ENCODE measurements around the gene FRAT1.

The FRAT1 gene, protein sequence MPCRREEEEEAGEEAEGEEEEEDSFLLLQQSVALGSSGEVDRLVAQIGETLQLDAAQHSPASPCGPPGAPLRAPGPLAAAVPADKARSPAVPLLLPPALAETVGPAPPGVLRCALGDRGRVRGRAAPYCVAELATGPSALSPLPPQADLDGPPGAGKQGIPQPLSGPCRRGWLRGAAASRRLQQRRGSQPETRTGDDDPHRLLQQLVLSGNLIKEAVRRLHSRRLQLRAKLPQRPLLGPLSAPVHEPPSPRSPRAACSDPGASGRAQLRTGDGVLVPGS

DNA sequence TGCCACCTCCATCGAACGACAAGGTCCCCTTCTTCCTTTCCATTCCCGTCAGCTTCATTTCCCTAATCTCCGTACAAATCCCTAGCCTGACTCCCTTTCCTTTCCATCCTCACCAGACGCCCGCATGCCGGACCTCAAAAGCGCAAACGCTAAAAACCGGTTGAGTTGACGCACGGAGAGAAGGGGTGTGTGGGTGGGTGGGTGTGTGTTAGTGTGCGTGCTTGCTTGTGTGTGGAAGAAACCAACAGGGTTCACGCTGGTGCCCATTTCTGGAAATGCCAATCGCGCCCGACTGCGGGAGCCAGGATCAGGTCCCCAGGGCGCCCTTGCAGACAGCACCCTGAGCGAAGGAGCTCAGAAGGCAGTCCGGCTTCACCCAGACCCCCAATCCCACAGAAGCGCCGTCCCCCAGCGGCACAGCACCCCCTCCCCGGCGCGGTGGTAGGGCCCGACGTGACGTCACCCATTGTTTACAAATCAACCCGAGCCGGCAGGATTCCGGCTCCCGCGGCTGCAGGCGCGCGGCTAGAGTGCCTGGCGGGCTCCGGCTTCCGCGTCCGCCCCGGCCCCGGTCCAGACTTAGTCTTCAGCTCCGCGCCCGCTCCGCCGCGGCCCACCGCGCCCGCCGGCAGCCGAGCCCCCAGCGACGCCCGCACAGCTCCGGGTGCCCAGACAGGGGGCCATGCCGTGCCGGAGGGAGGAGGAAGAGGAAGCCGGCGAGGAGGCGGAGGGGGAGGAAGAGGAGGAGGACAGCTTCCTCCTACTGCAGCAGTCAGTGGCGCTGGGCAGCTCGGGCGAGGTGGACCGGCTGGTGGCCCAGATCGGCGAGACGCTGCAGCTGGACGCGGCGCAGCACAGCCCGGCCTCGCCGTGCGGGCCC is at the start of gene FRAT1:
Gene FRAT1 (plus strand): TSS at position 500 of the 880 bp plus-strand sequence. CDS start 183 bp downstream, at position 683.
- peak within 1 kb of the TSS; percentile 71 for H3K4me3 ChIP-seq (ENCODE audit: low read depth, low read length)
- in situ Hi-C loops (cut with HindIII; ENCODE audit: low sequenced_read_pairs) = no loop called here
- TF ChIP-seq, protein P1, sequence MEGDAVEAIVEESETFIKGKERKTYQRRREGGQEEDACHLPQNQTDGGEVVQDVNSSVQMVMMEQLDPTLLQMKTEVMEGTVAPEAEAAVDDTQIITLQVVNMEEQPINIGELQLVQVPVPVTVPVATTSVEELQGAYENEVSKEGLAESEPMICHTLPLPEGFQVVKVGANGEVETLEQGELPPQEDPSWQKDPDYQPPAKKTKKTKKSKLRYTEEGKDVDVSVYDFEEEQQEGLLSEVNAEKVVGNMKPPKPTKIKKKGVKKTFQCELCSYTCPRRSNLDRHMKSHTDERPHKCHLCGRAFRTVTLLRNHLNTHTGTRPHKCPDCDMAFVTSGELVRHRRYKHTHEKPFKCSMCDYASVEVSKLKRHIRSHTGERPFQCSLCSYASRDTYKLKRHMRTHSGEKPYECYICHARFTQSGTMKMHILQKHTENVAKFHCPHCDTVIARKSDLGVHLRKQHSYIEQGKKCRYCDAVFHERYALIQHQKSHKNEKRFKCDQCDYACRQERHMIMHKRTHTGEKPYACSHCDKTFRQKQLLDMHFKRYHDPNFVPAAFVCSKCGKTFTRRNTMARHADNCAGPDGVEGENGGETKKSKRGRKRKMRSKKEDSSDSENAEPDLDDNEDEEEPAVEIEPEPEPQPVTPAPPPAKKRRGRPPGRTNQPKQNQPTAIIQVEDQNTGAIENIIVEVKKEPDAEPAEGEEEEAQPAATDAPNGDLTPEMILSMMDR (IDR thresholded peaks at IDR 0.05; ENCODE audit: low read depth, low read length) = no peak
- peak; percentile 90 for DNase-seq (ENCODE audit: low read depth, low spot score)

DNA sequence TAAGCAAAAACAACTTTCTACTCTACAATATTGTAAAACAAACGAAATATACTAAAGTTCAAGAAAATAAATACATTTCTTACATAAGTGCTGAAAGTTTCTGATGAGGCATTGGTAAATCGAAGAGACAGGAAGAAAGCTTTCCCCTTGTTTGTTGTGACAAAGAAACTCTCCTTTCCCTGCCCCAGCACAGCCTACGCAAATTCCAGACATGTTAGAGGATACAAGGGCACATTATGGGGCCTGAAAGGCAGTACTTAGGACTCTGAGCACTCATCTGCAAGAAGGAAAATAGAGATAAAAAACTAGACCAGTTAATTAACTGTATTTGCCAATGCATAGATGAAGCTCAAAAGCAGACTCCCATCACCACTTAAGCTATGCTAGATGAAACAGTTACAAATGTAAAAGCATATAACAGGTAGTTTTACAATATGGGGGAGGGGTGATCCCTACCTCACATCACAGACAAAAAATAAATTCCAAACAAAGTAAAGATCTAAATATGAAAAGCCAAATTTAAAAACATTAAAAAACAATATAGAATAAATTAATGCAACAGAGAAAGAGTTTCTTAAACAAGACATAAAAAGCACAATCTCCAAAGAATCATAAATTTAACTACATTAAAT is 48.4 kb upstream of the FRAT1 start:
- TF ChIP-seq, protein P1 (IDR thresholded peaks at IDR 0.05; ENCODE audit: low read depth, low read length) = no peak
- in situ Hi-C loops (cut with HindIII; ENCODE audit: low sequenced_read_pairs) = no loop called here
- peak; percentile 51 for DNase-seq (ENCODE audit: low read depth, low spot score)
- no peak overlapping the region for H3K4me3 ChIP-seq (ENCODE audit: low read depth, low read length)

DNA sequence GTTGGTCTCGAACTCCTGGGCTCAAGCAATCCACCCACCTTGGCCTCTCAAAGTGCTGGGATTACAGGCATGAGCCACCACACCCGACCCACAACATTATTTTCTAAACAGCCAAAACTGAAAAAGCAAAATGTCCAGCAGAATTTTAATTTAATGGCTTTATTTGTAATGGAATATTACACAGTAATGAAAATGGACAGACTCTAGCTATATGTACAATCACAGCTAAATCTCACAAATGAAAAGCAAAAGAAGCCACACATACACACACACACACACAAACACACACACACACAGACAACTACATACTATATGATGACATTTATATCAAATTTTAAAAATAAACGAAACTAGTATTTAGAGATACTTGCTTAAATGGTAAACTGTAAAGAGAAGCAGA is 45.4 kb upstream of the FRAT1 start:
- no peak for DNase-seq (ENCODE audit: low read depth, low spot score)
- H3K4me3 ChIP-seq (ENCODE audit: low read depth, low read length) = no peak overlapping the region
- TF ChIP-seq, protein P1 (IDR thresholded peaks at IDR 0.05; ENCODE audit: low read depth, low read length) = no peak
- in situ Hi-C loops (cut with HindIII; ENCODE audit: low sequenced_read_pairs) = no loop called here

DNA sequence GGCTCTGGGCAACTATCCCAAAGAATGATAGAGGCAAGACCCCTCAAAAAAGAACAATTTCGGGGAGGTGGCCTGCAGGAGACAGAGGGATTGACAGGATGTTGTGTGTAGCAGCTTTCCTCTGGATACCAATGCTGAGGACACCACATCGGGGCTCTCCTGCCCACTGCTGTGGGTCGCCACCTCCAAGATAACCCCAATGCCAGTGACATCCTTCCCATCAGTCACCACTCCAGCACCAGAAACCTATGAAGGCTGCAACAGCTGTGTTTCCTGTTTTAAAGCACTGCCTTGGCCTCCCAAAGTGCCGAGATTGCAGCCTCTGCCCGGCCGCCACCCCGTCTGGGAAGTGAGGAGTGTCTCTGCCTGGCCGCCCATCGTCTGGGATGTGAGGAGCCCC is 44.2 kb upstream of the FRAT1 start:
- TF ChIP-seq, protein P1 (IDR thresholded peaks at IDR 0.05; ENCODE audit: low read depth, low read length) = no peak
- DNase-seq (ENCODE audit: low read depth, low spot score) = no peak
- in situ Hi-C loops (cut with HindIII; ENCODE audit: low sequenced_read_pairs) = no loop called here
- H3K4me3 ChIP-seq (ENCODE audit: low read depth, low read length) = no peak overlapping the region

DNA sequence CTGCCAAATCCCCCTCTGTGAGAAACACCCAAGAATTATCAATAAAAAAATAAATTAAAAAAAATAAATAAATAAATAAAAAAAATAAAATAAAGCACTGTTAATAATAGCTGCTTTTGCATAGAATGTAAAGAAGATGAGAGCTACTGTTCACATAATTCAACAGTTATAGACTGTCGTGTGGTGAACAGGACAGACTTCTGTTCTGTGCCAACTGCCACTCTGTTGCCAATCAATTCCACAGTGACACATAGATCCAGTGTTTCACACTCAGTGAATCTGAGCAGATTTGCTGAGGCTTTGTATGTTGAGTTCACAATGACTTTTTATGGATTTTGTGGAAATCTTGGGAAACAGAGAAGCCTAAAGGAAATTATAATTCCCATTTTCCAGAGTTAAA is 41.5 kb upstream of the FRAT1 start:
- TF ChIP-seq, protein P1 (IDR thresholded peaks at IDR 0.05; ENCODE audit: low read depth, low read length) = no peak
- in situ Hi-C loops (cut with HindIII; ENCODE audit: low sequenced_read_pairs) = no loop called here
- H3K4me3 ChIP-seq (ENCODE audit: low read depth, low read length) = no peak overlapping the region
- DNase-seq (ENCODE audit: low read depth, low spot score) = no peak

DNA sequence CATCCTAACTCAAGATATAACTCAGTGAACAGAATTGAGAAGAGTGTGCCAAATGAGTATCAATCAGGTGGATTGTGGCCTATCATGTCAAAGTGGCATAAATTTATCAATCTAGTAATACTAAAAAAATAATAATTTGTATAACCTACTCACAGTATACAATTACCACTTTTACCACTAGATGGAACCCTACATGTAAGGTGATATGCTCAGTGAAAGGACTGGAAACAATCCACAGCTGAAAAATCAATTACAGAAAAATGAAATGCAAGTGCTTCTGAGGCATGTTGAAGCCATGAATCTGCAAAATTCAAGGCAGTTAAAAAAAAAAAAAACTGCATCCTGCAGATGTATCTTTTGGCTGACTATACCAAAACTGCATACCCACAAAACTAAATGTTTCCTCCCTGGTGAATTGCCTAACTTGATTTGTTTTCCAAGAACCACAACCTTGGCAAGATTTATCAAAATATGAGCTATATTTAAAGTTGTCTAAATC is 40.5 kb upstream of the FRAT1 start:
- no peak overlapping the region for H3K4me3 ChIP-seq (ENCODE audit: low read depth, low read length)
- peak; percentile 90 for DNase-seq (ENCODE audit: low read depth, low spot score)
- in situ Hi-C loops (cut with HindIII; ENCODE audit: low sequenced_read_pairs) = no loop called here
- TF ChIP-seq, protein P1 (IDR thresholded peaks at IDR 0.05; ENCODE audit: low read depth, low read length) = peak; percentile 55
